Measurements from ENCODE around the gene SEC61A2. TPM values are rescaled to one million over a fixed set of nuclear protein-coding genes. Genes with fewer than 3 reads are reported as not detected.
"Not testable (repeated sequence)": the region's sequence is repeated elsewhere in the genome, so short reads cannot be mapped to it uniquely, and the experiment has no call there.

SEC61A2 gene
- total RNA-seq, 4 donors from 2014 or later, result 1.5 to 15.1 (median 7.6) TPM

DNA sequence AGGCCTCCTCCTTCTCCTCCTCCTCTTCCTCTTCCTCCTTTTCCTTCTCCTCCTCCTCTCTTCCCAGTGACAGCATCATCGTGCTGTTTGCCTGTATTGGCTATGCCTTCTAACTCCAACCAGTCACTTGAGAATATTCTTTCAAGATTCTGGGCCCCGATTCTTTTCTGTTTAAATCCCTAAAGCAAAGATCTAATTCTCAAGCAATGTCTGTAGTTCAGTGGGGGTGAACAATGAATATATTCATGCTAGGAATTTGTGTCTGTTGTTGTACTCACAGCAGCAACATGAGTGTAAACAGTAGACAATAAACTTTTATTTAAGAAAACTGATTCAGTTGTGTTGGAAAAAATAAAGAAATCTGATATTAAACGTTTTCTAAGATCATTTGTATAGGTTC, 35.6 kb downstream of the SEC61A2 start:
- 81 to 86% methylated on average over 2 to 3 of the region's 3 CpGs for WGBS, 2 donors (ENCODE audit: low coverage in 1 of 2)
- Histone ChIP-seq H3K4me3 (no peak overlapping the region), H3K27ac (no peak overlapping the region), H3K36me3 (peaks cover 0 to 34% (median 16%) of the 10 kb centered on the region in 4 donors), H3K27me3 (no peaks in the 10 kb centered on the region), H3K9me3 (no peaks in the 10 kb centered on the region), H3K4me1 (no peaks in the 10 kb centered on the region)
- intact Hi-C loops (cut with DNase I; ENCODE audit: low total_unique reads) (no loop called here), in situ Hi-C loops (cut with MboI; ENCODE audit: low pct_ligation_motif_present in 1 of 4, low pct_unique_long_range_greater_than_20kb in 1 of 4, low sequenced_read_pairs in 3 of 4) (no loop called here)
- TF ChIP-seq POLR2AphosphoS5 (IDR thresholded peaks at IDR 0.05) (no peak), EP300 (IDR thresholded peaks at IDR 0.05; ENCODE audit: low read depth) (no peak), POLR2A (IDR thresholded peaks at IDR 0.05) (no peak)
- TF ChIP-seq, protein P1, sequence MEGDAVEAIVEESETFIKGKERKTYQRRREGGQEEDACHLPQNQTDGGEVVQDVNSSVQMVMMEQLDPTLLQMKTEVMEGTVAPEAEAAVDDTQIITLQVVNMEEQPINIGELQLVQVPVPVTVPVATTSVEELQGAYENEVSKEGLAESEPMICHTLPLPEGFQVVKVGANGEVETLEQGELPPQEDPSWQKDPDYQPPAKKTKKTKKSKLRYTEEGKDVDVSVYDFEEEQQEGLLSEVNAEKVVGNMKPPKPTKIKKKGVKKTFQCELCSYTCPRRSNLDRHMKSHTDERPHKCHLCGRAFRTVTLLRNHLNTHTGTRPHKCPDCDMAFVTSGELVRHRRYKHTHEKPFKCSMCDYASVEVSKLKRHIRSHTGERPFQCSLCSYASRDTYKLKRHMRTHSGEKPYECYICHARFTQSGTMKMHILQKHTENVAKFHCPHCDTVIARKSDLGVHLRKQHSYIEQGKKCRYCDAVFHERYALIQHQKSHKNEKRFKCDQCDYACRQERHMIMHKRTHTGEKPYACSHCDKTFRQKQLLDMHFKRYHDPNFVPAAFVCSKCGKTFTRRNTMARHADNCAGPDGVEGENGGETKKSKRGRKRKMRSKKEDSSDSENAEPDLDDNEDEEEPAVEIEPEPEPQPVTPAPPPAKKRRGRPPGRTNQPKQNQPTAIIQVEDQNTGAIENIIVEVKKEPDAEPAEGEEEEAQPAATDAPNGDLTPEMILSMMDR (IDR thresholded peaks at IDR 0.05), result no peak
- DNase-seq, result no peak

DNA sequence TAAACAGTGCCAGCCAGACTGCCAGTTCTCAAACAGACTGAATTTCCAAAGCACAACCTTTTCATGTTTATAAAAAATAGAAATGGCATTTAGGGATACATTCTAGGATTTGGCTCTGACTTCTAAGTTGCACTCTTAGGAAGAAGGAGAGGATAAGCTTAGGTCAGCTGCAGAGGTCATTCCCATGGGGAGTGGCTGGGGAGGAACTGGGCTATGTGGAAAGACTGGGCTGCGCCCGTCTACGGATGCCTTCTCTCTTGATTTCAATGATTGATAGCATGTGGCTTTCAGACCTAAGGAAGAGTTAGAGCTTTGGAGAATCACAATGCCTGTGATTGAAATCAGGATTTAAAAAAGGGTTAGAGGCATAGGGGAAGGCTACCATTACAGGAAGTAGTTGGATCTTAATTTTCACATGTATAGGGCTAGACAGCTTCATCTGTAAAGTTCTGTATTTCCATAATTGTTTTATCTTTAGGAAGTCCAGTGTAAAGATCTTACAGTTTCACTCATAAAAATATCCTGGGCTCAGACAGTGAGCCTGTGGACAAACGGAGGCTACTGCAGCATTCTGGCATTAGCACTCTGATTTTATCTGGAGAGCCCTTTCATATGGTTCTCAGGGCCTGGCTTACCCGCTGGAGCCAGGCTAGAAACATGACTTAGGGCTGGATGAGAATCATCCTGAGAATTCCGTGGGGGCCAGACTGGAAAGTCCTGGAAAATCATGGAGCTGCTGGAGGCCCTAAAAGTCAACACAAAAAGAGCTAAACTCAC, 36.7 kb downstream of the SEC61A2 start:
- TF ChIP-seq EP300 (IDR thresholded peaks at IDR 0.05; ENCODE audit: low read depth) (no peak), POLR2AphosphoS5 (IDR thresholded peaks at IDR 0.05) (no peak), POLR2A (IDR thresholded peaks at IDR 0.05) (no peak)
- TF ChIP-seq, protein P1 (IDR thresholded peaks at IDR 0.05), result no peak
- 86 to 90% methylated on average over 3 to 6 of the region's 6 CpGs for WGBS, 2 donors (ENCODE audit: low coverage in 1 of 2)
- Histone ChIP-seq H3K27ac (no peak overlapping the region), H3K9me3 (no peaks in the 10 kb centered on the region), H3K4me1 (no peaks in the 10 kb centered on the region), H3K4me3 (no peak overlapping the region), H3K36me3 (peaks cover 0 to 33% (median 16%) of the 10 kb centered on the region in 4 donors), H3K27me3 (no peaks in the 10 kb centered on the region)
- in situ Hi-C loops (cut with MboI; ENCODE audit: low pct_ligation_motif_present in 1 of 4, low pct_unique_long_range_greater_than_20kb in 1 of 4, low sequenced_read_pairs in 3 of 4) (no loop called here), intact Hi-C loops (cut with DNase I; ENCODE audit: low total_unique reads) (no loop called here)
- DNase-seq, result no peak

DNA sequence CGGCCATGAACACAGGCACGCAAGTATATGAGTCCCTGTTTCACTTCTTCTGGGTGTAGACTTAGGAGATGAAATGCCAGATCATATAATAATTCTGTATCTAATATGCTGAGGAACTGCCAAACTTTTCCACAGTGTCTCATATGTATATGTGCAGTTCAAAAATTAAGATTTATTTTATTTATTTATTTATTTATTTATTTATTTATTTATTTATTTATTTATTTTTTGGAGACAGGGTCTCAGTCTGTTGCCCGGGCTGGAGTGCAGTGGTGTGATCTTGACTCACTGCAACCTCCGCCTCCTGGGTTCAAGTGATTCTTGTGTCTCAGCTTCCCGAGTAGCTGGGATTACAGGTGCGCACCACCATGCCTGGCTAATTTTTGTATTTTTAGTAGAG, 42.0 kb downstream of the SEC61A2 start:
- peaks cover 0 to 50% (median 24%) of the 10 kb centered on the region in 4 donors for H3K36me3 ChIP-seq
- WGBS, 2 donors (ENCODE audit: low coverage in 1 of 2), result 94 to 98% methylated on average over 3 to 6 of the region's 6 CpGs
- intact Hi-C loops (cut with DNase I; ENCODE audit: low total_unique reads); H3K4me1 ChIP-seq; DNase-seq; H3K27ac ChIP-seq; H3K4me3 ChIP-seq; H3K9me3 ChIP-seq; H3K27me3 ChIP-seq; in situ Hi-C loops (cut with MboI; ENCODE audit: low pct_ligation_motif_present in 1 of 4, low pct_unique_long_range_greater_than_20kb in 1 of 4, low sequenced_read_pairs in 3 of 4): not testable (repeated sequence)

DNA sequence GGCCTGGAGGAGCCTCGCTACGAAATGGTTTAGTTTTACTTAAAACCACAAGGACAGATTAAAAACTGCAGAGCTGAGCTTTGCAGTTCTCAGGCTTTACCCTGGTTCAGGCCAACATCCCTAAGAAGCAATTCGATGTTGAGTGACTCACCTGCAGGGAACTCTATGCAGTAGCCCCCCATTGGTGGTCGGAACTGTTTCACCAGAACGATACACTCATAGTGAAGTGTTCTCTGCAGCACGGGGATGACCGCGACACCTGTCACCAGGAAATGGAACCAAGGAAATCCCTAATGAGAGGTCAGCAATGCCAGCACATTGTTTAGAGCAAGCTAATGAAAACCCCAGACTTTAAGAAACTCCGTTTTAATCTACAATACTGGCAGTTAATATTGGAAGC, 48.2 kb downstream of the SEC61A2 start:
- intact Hi-C loops (cut with DNase I; ENCODE audit: low total_unique reads) (no loop called here), in situ Hi-C loops (cut with MboI; ENCODE audit: low pct_ligation_motif_present in 1 of 4, low pct_unique_long_range_greater_than_20kb in 1 of 4, low sequenced_read_pairs in 3 of 4) (no loop called here)
- WGBS, 2 donors (ENCODE audit: low coverage in 1 of 2), result 90 to 97% methylated on average over 7 to 9 of the region's 9 CpGs
- Histone ChIP-seq H3K36me3 (peaks cover 0 to 59% (median 29%) of the 10 kb centered on the region in 4 donors), H3K4me3 (no peak overlapping the region), H3K27ac (no peak overlapping the region), H3K4me1 (peaks cover 0 to 7% (median 0%) of the 10 kb centered on the region in 4 donors), H3K27me3 (no peaks in the 10 kb centered on the region), H3K9me3 (no peaks in the 10 kb centered on the region)
- TF ChIP-seq EP300 (IDR thresholded peaks at IDR 0.05; ENCODE audit: low read depth) (no peak), POLR2A (IDR thresholded peaks at IDR 0.05) (no peak), POLR2AphosphoS5 (IDR thresholded peaks at IDR 0.05) (no peak)
- TF ChIP-seq, protein P1 (IDR thresholded peaks at IDR 0.05), result no peak
- no peak for DNase-seq

Data from transverse colon (tissue), 4 donors.